Activated B cell treated with CpG ODN at 0.5 μM for 24 hours (primary cell): ENCODE measurements around the gene KIF22. TPM values are rescaled to one million over a fixed set of nuclear protein-coding genes. Genes with fewer than 3 reads are reported as not detected.
A peak's percentile ranks its signal among the peaks of the same experiment; 100 is the strongest.
"Not testable (repeated sequence)": the region's sequence is repeated elsewhere in the genome, so short reads cannot be mapped to it uniquely, and the experiment has no call there.

ENCODE experiments used
- ATAC-seq: fragments of 200-7000 bp; cut with Tn5 transposase; one replicate; pipeline ENCODE4 v1.10.0; 2021; ENCODE audit warnings: low read depth, mild to moderate bottlenecking, moderate library complexity
- CTCF ChIA-PET: fragments of 350-600 bp; sonication (Branson Sonifier 250); formaldehyde crosslinking; loops from one replicate; lab custom pipeline; 2021; ENCODE audit warnings: antibody characterized with exemption; lab: Charles Lee
- POLR2A ChIA-PET: fragments of 350-600 bp; sonication (Branson Sonifier 250); formaldehyde crosslinking; loops from one replicate; lab custom pipeline; 2021; ENCODE audit warnings: antibody characterized with exemption; lab: Charles Lee
- DNase-seq: peaks from one replicate; pipeline ENCODE4 v3.0.0; 2022
- H3K27ac Mint-ChIP-seq: one replicate; pipeline ENCODE4 v1.8.0; 2020; ENCODE audit warnings: mixed read lengths
- H3K27me3 Mint-ChIP-seq: one replicate; pipeline ENCODE4 v1.8.0; 2021; ENCODE audit warnings: mixed read lengths
- H3K36me3 Mint-ChIP-seq: one replicate; pipeline ENCODE4 v1.8.0; 2021; ENCODE audit warnings: low read depth, mixed read lengths
- H3K4me1 Mint-ChIP-seq: one replicate; pipeline ENCODE4 v1.8.0; 2021; ENCODE audit warnings: mixed read lengths
- H3K4me3 Mint-ChIP-seq: one replicate; pipeline ENCODE4 v1.8.0; 2020; ENCODE audit warnings: mild to moderate bottlenecking, mixed read lengths
- H3K9me3 Mint-ChIP-seq: one replicate; pipeline ENCODE4 v1.8.0; 2020; ENCODE audit warnings: mixed read lengths
- CTCF ChIP-seq: fragments of 200-600 bp; IDR thresholded peaks from one replicate; pipeline ENCODE4 v1.8.0; 2022; ENCODE audit warnings: antibody characterized with exemption, mild to moderate bottlenecking
- intact Hi-C: fragments of 100-400 bp; cut with micrococcal nuclease; formaldehyde crosslinking; loops from one replicate; pipeline ENCODE4 v1.15.1; 2024
- total RNA-seq: library from RNA; stranded (reverse); gene quantifications from 2 replicates; pipeline ENCODE4 v1.2.3, GENCODE V29; 2022

The KIF22 gene
- total RNA-seq, 1 donor from 2014 or later: 40.1 TPM

DNA sequence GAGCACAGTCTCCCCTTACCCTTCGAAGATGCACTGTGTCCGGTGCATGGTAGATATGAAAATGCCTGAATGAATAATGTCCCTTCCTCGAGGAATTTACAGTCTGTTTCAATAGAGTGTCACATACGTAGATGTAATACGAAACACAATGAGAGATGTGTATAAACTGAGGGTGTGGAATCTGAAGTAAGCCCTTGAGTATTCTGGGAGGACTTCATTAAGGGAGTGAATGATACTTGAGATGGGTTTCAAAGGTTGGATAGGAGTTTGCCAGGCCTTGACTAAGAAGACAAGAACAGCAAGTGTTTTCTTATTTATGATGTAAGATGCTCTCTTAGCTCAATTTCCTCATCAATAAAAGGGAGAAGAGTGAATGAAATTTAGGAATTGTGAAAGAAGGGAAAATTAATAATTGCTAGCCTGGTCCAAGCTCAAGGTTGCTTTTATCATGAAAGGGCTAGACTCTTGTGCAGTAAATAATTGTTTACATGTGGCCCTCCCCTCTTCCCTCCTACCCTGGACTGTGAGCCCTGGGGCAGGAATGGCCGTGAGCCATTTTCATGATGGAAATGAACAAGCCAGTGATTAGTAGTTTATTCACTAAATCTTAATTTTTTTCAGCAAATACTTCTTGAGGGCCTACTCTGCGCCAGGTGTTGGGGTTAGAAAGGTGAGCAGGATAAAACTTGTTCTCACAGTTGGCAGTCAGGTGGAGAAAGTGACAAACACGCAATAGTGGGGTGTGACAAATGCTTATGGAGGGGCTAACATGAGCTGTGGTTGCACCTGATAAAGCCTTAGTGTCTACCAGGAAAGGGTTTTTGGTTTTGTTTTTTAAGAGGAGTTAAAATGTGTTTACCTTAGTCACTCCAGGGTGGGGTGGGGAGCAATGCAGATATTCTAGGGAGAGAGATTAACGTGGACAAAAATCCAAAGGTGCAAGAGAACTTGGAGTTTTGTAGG, 1.6 kb downstream of the KIF22 start:
- POLR2A ChIA-PET: interaction anchor here (0.7 kb wide), 1 partner anchor 12 kb away, joined by 3 read pairs; no protein-coding TSS in a partner anchor
- H3K4me1 Mint-ChIP-seq: peaks cover 30% of the 10 kb centered on the region
- CTCF ChIA-PET: no interaction called here
- peak overlapping the region; percentile 98 for H3K4me3 Mint-ChIP-seq
- no peaks in the 10 kb centered on the region for H3K27me3 Mint-ChIP-seq
- no peaks in the 10 kb centered on the region for H3K9me3 Mint-ChIP-seq
- TF ChIP-seq CTCF: no peak
- intact Hi-C loops: loop anchor here (2.0 to 5.0 kb wide), 3 partner anchors 60 to 205 kb away; partner anchors contain the start of gene INO80E
- H3K36me3 Mint-ChIP-seq: peaks cover 11% of the 10 kb centered on the region
- peak overlapping the region; percentile 18 for H3K27ac Mint-ChIP-seq
- no peak for DNase-seq
- ATAC-seq: no peak

DNA sequence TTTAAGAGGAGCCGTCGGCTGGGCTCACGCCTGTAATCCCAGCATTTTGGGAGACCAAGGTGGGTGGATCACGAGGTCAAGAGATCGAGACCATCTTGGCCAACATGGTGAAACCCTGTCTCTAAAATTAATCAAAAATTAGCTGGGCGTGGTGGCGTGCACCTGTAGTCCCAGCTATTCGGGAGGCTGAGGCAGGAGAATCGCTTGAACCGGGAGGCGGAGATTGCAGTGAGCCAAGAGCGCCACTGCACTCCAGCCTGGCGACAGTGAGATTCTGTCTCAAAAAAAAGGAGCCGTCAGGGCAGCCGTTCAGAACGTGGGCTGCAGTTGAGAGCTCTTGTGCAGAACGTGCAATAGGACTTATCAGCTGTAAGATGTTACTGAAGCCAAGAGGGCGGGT, 2.6 kb downstream of the KIF22 start:
- H3K27me3 Mint-ChIP-seq, H3K4me3 Mint-ChIP-seq, POLR2A ChIA-PET, ATAC-seq, H3K27ac Mint-ChIP-seq, DNase-seq, H3K9me3 Mint-ChIP-seq: not testable (repeated sequence)
- intact Hi-C loops: loop anchor here (5.0 kb wide), 1 partner anchor 61 kb away; no protein-coding TSS in a partner anchor
- CTCF ChIA-PET: interaction anchor here (1.2 kb wide), 1 partner anchor 11 kb away, joined by 3 read pairs; no protein-coding TSS in a partner anchor
- H3K36me3 Mint-ChIP-seq: peaks cover 21% of the 10 kb centered on the region
- peaks cover 30% of the 10 kb centered on the region for H3K4me1 Mint-ChIP-seq

- H3K27ac Mint-ChIP-seq: no peak overlapping the region
- intact Hi-C loops: loop anchor here (5.0 kb wide), 1 partner anchor 62 kb away; no protein-coding TSS in a partner anchor
- no peak for DNase-seq
- no peaks in the 10 kb centered on the region for H3K27me3 Mint-ChIP-seq
- no peak overlapping the region for H3K4me3 Mint-ChIP-seq
- H3K9me3 Mint-ChIP-seq: no peaks in the 10 kb centered on the region
- H3K4me1 Mint-ChIP-seq: peaks cover 28% of the 10 kb centered on the region
- CTCF ChIA-PET: interaction anchor here (1.2 kb wide), 1 partner anchor 10 kb away, joined by 3 read pairs; no protein-coding TSS in a partner anchor
- POLR2A ChIA-PET: interaction anchor here (1.0 kb wide), 1 partner anchor 10 kb away, joined by 9 read pairs; no protein-coding TSS in a partner anchor
- ATAC-seq: no peak
- no peak for TF ChIP-seq CTCF
- peaks cover 32% of the 10 kb centered on the region for H3K36me3 Mint-ChIP-seq
Measured at GRCh38 chr16:29794231-29794710, 3.7 kb downstream of the KIF22 start.

DNA sequence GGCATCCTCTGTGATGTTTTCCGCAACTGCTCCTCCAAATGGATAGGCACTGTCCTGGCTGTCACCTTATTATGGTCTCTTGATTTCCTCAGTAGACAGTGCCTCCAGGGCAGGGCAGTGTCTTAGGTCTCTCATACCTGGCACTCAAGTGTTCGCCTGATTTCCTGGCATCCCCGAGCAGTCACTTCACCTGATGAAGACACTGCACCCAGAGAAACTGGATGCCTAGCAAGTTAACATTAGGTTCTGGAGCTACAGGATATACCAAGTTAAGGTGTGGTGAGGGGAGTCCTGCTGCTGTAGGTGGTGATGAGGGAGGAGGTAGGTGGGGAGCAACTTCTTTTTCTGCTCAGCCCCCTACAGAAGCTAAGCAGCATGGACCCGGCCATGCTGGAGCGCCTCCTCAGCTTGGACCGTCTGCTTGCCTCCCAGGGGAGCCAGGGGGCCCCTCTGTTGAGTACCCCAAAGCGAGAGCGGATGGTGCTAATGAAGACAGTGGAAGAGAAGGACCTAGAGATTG, 11.9 kb downstream of the KIF22 start:
- TF ChIP-seq CTCF: no peak
- ATAC-seq (no peak), DNase-seq (no peak)
- no peaks in the 10 kb centered on the region for H3K9me3 Mint-ChIP-seq
- H3K36me3 Mint-ChIP-seq: peaks cover 38% of the 10 kb centered on the region
- ChIA-PET POLR2A (interaction anchor here (0.8 to 6.1 kb wide), 3 partner anchors 12 to 20 kb away, joined by 3 to 58 read pairs (median 4); partner anchors contain the start of gene KIF22), CTCF (interaction anchor here (0.6 kb wide), 1 partner anchor 12 kb away, joined by 3 read pairs; the partner anchor contains the start of gene KIF22)
- no peak overlapping the region for H3K4me3 Mint-ChIP-seq
- H3K27ac Mint-ChIP-seq: peak overlapping the region; percentile 56
- no peaks in the 10 kb centered on the region for H3K27me3 Mint-ChIP-seq
- intact Hi-C loops: no loop called here
- H3K4me1 Mint-ChIP-seq: peaks cover 19% of the 10 kb centered on the region

DNA sequence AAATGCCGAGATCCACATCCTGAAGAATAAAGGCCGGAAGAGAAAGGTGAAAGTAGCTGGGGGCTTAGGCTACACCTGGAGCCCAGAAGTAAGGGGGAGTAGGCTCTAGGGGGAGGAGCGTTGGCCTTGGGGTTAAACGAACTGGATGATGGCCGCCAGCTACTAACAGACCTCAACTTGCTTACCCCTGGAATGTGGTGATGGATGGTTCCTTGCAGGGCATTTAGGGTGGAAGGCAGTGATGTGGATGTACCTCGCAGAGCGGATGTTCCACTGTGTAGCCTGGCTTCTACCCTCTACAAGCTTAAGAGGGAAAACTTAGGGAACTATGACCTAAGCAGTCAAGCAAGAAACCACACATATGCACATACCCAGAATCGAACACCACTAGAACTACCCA, 13.5 kb downstream of the KIF22 start:
- ChIA-PET CTCF (interaction anchor here (0.8 to 1.0 kb wide), 4 partner anchors 10 to 104 kb away, joined by 3 to 5 read pairs (median 5); partner anchors contain the start of gene KIF22), POLR2A (interaction anchor here (0.6 to 6.1 kb wide), 22 partner anchors 10 to 379 kb away, joined by 3 to 58 read pairs (median 4); partner anchors contain the start of genes ALDOA, CORO1A, KIF22 and MVP)
- Mint-ChIP-seq H3K9me3 (no peaks in the 10 kb centered on the region), H3K4me1 (peaks cover 35% of the 10 kb centered on the region), H3K27me3 (no peaks in the 10 kb centered on the region), H3K36me3 (peaks cover 35% of the 10 kb centered on the region), H3K4me3 (peak overlapping the region; percentile 100), H3K27ac (peak overlapping the region; percentile 100)
- no peak for TF ChIP-seq CTCF
- intact Hi-C loops: no loop called here
- DNase-seq (no peak), ATAC-seq (no peak)
